ENCODE results near the gene HIPK2.
A peak's percentile ranks its signal among the peaks of the same experiment; 100 is the strongest.

HIPK2 gene

GRCh38 chr7:139648941-139649425 lies 128.8 kb downstream of the HIPK2 start:
- DNase-seq (ENCODE audit: low read depth), result no peak

- no peak for DNase-seq (ENCODE audit: low read depth)
Observed at GRCh38 chr7:139648391-139648861, 129.4 kb downstream of the HIPK2 start.

GRCh38 chr7:139647814-139648390 lies 129.9 kb downstream of the HIPK2 start:
- DNase-seq (ENCODE audit: low read depth), result no peak

GRCh38 chr7:139647085-139647484 lies 130.7 kb downstream of the HIPK2 start:
- no peak for DNase-seq (ENCODE audit: low read depth)

- no peak for DNase-seq (ENCODE audit: low read depth)
Observed at GRCh38 chr7:139646566-139646965, 131.2 kb downstream of the HIPK2 start.

- peak; percentile 66 for DNase-seq (ENCODE audit: low read depth)
Observed at GRCh38 chr7:139645572-139646523, 131.9 kb downstream of the HIPK2 start.

- no peak for DNase-seq (ENCODE audit: low read depth)
Observed at GRCh38 chr7:139643951-139644585, 133.7 kb downstream of the HIPK2 start.

- no peak for DNase-seq (ENCODE audit: low read depth)
Observed at GRCh38 chr7:139642283-139642682, 135.5 kb downstream of the HIPK2 start.

GRCh38 chr7:139641337-139641992 lies 136.3 kb downstream of the HIPK2 start:
- DNase-seq (ENCODE audit: low read depth), result no peak

GRCh38 chr7:139640681-139641080 lies 137.1 kb downstream of the HIPK2 start:
- no peak for DNase-seq (ENCODE audit: low read depth)

- no peak for DNase-seq (ENCODE audit: low read depth)
Observed at GRCh38 chr7:139639563-139639962, 138.2 kb downstream of the HIPK2 start.

GRCh38 chr7:139635526-139636302 lies 142.1 kb downstream of the HIPK2 start:
- DNase-seq (ENCODE audit: low read depth), result peak; percentile 35

GRCh38 chr7:139634087-139634486 lies 143.7 kb downstream of the HIPK2 start:
- DNase-seq (ENCODE audit: low read depth), result no peak

GRCh38 chr7:139631520-139632031 lies 146.2 kb downstream of the HIPK2 start:
- no peak for DNase-seq (ENCODE audit: low read depth)

- no peak for DNase-seq (ENCODE audit: low read depth)
Observed at GRCh38 chr7:139630643-139631519, 146.9 kb downstream of the HIPK2 start.

GRCh38 chr7:139629392-139630082 lies 148.3 kb downstream of the HIPK2 start:
- no peak for DNase-seq (ENCODE audit: low read depth)

GRCh38 chr7:139627831-139628230 lies 150.0 kb downstream of the HIPK2 start:
- no peak for DNase-seq (ENCODE audit: low read depth)

- DNase-seq (ENCODE audit: low read depth), result no peak
Observed at GRCh38 chr7:139626817-139627216, 151.0 kb downstream of the HIPK2 start.

GRCh38 chr7:139623518-139623917 lies 154.3 kb downstream of the HIPK2 start:
- DNase-seq (ENCODE audit: low read depth), result no peak
